Activated T-cell treated with anti-CD3 and anti-CD28 coated beads, Interleukin-2, amount 50 U/mL, for 72 hours (primary cell): ENCODE data around the gene RAB22A. TPM values are rescaled to one million over a fixed set of nuclear protein-coding genes. Genes with fewer than 3 reads are reported as not detected.

Experiments
- ATAC-seq, 2 donors: fragments of 150-1000 bp; cut with Tn5 transposase; replicated peaks in 1 of 2; 2 replicates each; pipeline ENCODE4 v1.10.0; 2021; ENCODE audit warnings: moderate library complexity in 2 of 2, mild to moderate bottlenecking in 1 of 2
- DNase-seq, 2 donors: peaks; one replicate each; pipeline ENCODE4 v3.0.0; 2021 to 2022; ENCODE audit warnings: mixed read lengths in 1 of 2
- H3K27ac Mint-ChIP-seq: one replicate; pipeline ENCODE4 v1.8.0; 2022; ENCODE audit warnings: mild to moderate bottlenecking, moderate library complexity, mixed read lengths
- H3K27me3 Mint-ChIP-seq: one replicate; pipeline ENCODE4 v1.8.0; 2022; ENCODE audit warnings: low read depth, mixed read lengths
- H3K36me3 Mint-ChIP-seq, 2 donors: one replicate each; pipeline ENCODE4 v1.8.0; 2022; ENCODE audit warnings: mixed read lengths in 2 of 2, mild to moderate bottlenecking in 1 of 2; ENCODE audit not compliant: insufficient read depth in 2 of 2
- H3K4me1 Mint-ChIP-seq: one replicate; pipeline ENCODE4 v1.8.0; 2022; ENCODE audit warnings: low read depth, mixed read lengths
- H3K4me3 Mint-ChIP-seq, 2 donors: one replicate each; pipeline ENCODE4 v1.8.0; 2022; ENCODE audit warnings: mild to moderate bottlenecking in 2 of 2, mixed read lengths in 2 of 2, moderate library complexity in 2 of 2
- H3K9me3 Mint-ChIP-seq, 2 donors: one replicate each; pipeline ENCODE4 v1.8.0; 2022; ENCODE audit warnings: mixed read lengths in 2 of 2
- total RNA-seq, 2 donors: library from RNA; stranded (reverse); gene quantifications; one replicate each; pipeline ENCODE4 v1.2.3, GENCODE V29; 2022

Gene RAB22A, protein sequence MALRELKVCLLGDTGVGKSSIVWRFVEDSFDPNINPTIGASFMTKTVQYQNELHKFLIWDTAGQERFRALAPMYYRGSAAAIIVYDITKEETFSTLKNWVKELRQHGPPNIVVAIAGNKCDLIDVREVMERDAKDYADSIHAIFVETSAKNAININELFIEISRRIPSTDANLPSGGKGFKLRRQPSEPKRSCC
- 10 to 100 TPM; 12.3 to 13.2 TPM for total RNA-seq

DNA sequence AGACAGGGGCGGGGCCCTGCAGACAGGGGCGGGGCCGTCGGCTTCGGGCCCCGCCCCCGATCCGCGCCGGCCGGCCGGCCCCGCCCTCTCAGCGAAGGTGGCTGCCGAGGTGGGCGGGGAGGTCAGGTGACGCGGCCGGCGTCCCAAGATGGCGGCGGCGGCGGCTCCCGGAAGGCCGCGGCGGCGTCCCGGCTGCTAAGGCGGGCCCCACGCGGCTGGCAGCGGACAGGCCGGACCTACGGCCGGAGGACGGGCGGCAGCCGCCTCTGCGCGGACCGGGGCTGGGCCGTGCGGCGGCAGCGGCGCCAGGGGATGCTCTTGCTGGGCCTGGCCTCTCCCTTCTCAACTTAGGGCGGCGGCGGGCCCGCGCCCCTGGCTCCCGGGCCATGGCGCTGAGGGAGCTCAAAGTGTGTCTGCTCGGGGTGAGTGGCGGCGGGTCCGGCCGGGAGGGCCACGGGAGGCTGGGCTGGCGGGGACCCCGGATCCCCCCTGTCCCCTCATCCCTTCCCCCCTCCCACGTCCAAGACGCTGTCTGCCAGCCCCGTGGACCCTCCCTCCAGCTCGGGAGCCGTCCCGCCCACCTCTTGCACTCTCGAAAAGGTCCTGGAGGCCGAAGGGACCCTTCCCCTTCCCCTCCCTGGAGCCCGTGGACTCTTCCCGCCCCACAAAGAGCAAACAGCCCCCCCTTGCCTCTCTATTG is at the start of gene RAB22A:
Gene RAB22A, plus strand, starts transcription at position 125 of the 700 bp plus-strand sequence. Its CDS starts 262 bp downstream, at position 387.
- H3K4me3 Mint-ChIP-seq: peak within 1 kb of the TSS; percentile 88 to 89
- H3K27me3 Mint-ChIP-seq: no peaks in the 10 kb centered on the region
- DNase-seq (peak; percentile 85 to 89), ATAC-seq (peak; percentile 42 to 48)
- peaks cover 5 to 18% of the 10 kb centered on the region in 2 donors for H3K36me3 Mint-ChIP-seq
- H3K4me1 Mint-ChIP-seq: peaks cover 77% of the 10 kb centered on the region
- H3K9me3 Mint-ChIP-seq: no peaks in the 10 kb centered on the region
- peak within 1 kb of the TSS; percentile 86 for H3K27ac Mint-ChIP-seq

DNA sequence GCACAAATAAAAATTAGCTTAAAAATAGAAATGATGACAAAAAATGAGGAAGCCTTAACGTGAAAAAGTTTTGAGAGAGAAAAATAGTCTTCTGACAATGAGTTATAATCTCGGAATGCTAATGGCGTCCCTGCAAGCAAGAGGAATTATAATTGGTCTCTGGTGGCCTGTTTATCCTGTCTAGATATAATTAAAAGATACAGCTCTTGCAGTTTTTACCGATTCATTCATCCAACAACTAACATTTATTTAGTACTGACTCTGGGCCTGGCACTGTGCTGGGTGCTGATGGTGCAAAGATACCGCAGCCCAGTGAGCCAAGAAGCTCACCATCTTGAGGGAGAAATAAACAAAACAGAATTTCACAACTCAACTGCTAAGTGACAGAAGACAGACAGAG is 49.5 kb upstream of the RAB22A start:
- no peak overlapping the region for H3K4me3 Mint-ChIP-seq
- peaks cover 12% of the 10 kb centered on the region for H3K4me1 Mint-ChIP-seq

DNA sequence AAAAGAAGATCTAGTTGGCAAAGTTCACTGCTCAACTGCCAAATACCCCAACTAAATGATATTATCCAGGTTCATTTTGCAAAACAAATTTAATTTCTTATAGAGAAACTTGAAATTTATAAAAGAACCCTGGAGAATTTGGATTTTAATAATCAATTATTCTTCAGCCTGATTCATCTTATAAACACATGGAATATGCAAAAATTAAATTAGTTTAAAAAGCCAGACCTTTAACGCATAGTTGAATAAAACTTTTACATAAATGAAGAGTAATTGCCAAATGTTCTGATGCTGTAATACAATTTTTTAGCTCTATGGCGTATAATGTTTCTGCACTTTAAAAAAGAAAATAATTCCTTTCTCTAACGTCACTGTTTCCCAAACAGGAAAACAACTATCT is 47.9 kb upstream of the RAB22A start:
- Mint-ChIP-seq H3K27ac (no peak overlapping the region), H3K4me3 (no peak overlapping the region)
- DNase-seq: no peak

More for the DNA sequence above, 49.5 kb upstream of the RAB22A start:
- no peak for ATAC-seq
- Mint-ChIP-seq H3K36me3 (peaks cover 3 to 8% of the 10 kb centered on the region in 2 donors), H3K27me3 (no peaks in the 10 kb centered on the region), H3K9me3 (peaks cover 0 to 2% of the 10 kb centered on the region in 2 donors), H3K27ac (no peak overlapping the region)
- no peak for DNase-seq

DNA sequence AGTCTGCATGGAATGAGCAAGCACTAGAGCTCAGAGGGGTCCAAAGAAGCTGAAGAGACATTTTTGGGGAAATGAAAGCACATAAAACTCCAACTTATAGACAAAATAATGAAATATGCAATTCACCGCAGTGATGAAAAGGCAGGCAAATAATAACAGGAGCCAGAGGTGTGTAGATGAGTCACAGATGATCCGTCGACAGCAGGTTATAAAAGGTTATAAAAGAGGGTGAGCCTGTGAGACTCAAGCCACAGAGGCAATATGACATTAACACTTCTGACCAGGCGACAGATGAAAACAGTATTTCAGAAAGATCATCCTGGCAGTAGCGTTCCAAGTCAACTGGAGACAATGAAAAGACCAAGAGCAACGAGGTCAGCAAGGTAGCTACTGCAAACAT is 45.2 kb upstream of the RAB22A start:
- Mint-ChIP-seq H3K4me3 (no peak overlapping the region), H3K27ac (no peak overlapping the region), H3K36me3 (peaks cover 13% of the 10 kb centered on the region in 2 donors), H3K4me1 (peaks cover 24% of the 10 kb centered on the region), H3K27me3 (no peaks in the 10 kb centered on the region), H3K9me3 (peaks cover 0 to 3% of the 10 kb centered on the region in 2 donors)
- ATAC-seq (no peak), DNase-seq (no peak)

More for the DNA sequence above, 47.9 kb upstream of the RAB22A start:
- peaks cover 2% of the 10 kb centered on the region in 2 donors for H3K9me3 Mint-ChIP-seq
- H3K27me3 Mint-ChIP-seq: no peaks in the 10 kb centered on the region
- H3K36me3 Mint-ChIP-seq: peaks cover 9 to 11% of the 10 kb centered on the region in 2 donors
- H3K4me1 Mint-ChIP-seq: peaks cover 11% of the 10 kb centered on the region
- no peak for ATAC-seq

DNA sequence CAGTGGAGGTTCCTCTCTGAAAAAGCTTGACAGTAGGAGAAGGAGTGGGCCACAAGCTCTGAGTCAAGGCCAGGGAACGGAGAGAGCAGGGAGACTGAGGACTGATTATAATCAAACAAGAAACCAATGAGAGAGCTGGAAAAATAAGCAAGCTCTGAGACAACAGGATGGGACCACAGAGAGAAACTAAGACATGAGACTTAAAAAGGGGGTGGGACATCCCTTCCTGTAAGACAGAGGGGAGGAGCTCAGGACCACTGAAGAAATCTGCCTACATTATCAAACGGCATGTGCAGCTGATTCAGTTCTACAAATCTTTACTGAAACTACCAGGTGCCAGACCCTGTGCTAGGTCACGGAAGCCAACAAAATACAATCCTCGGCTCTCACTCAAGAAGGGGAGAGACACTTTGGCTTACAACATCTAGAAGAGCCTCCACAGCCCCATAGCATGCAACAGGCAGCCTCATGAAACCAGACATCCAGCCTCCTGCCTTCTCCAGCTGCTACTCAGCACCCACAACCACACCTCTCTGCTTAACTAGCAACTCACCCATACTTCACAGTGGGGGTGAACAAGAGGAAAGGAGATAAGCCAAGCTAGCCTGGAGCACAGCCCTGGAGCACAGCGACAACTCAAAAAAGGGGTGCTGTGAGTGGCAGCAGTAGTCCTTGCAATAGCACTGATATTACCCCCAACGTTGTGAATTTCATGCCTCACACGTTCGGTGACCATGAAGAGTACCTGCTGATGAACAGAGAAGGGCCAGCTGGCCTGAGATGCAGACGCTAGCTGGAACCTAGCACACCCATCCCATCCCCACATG is 41.9 kb upstream of the RAB22A start:
- peaks cover 47% of the 10 kb centered on the region for H3K4me1 Mint-ChIP-seq
- H3K4me3 Mint-ChIP-seq: no peak overlapping the region
- DNase-seq (no peak), ATAC-seq (no peak)
- peaks cover 13 to 19% of the 10 kb centered on the region in 2 donors for H3K36me3 Mint-ChIP-seq
- H3K27ac Mint-ChIP-seq: peak overlapping the region; percentile 10
- no peaks in the 10 kb centered on the region for H3K27me3 Mint-ChIP-seq
- H3K9me3 Mint-ChIP-seq: peaks cover 0 to 3% of the 10 kb centered on the region in 2 donors

DNA sequence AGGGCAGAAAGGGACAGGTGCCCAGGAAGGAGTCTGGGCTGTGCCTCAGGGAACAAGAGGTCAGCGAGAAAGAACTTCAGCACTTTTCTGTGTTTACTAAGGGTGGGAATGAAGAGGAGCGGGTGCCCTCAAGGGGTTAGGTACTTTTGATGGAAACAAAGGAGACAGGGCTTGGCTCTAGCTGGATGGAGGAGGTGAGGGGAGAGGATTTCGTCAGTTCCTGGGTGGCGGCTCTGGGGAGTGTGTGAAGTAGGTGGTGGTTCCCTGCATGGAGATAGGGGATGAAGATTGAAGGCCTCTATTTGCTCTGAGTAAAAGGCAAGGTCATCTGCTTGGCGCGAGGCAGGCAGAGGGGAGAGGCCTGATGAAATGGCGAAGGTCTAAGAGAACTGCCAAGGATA is 41.1 kb upstream of the RAB22A start:
- ATAC-seq (no peak), DNase-seq (no peak)
- Mint-ChIP-seq H3K27me3 (no peaks in the 10 kb centered on the region), H3K36me3 (peaks cover 14 to 19% of the 10 kb centered on the region in 2 donors), H3K27ac (no peak overlapping the region), H3K4me3 (peak overlapping the region in 1 of 2 donors; percentile 4), H3K4me1 (peaks cover 50% of the 10 kb centered on the region), H3K9me3 (peaks cover 0 to 3% of the 10 kb centered on the region in 2 donors)

DNA sequence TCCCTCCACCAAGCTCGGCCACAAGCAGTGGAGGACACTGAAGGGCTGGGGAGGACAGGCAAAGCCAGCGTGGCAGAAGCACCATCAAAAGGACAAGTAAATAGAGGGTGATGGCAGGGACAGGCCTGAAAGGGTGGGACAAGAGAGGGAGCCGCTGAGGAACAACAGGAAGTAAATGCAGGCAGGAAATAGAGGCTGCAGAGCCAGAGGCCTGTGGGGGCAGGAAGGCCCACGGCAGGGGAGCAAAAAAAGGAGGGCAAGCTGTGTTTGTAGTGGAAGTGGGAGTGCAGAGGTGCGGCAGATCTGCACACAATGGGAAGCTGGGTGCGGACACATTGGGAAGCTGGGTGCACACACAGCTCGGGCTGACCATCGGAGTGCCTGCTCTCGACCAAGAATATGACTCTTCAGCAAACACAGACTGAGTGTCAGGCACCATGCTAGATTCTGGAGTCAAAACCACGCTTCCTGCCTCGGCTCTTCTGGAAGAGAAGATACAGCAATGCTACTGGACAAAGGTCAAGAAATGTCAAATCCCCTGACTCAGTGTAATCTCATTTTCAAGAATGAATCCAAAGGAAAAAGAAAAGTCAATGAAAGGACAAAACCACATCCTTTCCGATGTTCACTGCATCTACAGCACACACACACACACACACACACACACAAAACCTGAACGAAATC is 40.4 kb upstream of the RAB22A start:
- H3K27me3 Mint-ChIP-seq: no peaks in the 10 kb centered on the region
- ATAC-seq: peak in 1 of 2 donors; percentile 14
- peak overlapping the region; percentile 8 for H3K27ac Mint-ChIP-seq
- H3K4me1 Mint-ChIP-seq: peaks cover 51% of the 10 kb centered on the region
- H3K9me3 Mint-ChIP-seq: peaks cover 0 to 3% of the 10 kb centered on the region in 2 donors
- DNase-seq: no peak
- peak overlapping the region; percentile 36 to 55 for H3K4me3 Mint-ChIP-seq
- peaks cover 16 to 19% of the 10 kb centered on the region in 2 donors for H3K36me3 Mint-ChIP-seq

DNA sequence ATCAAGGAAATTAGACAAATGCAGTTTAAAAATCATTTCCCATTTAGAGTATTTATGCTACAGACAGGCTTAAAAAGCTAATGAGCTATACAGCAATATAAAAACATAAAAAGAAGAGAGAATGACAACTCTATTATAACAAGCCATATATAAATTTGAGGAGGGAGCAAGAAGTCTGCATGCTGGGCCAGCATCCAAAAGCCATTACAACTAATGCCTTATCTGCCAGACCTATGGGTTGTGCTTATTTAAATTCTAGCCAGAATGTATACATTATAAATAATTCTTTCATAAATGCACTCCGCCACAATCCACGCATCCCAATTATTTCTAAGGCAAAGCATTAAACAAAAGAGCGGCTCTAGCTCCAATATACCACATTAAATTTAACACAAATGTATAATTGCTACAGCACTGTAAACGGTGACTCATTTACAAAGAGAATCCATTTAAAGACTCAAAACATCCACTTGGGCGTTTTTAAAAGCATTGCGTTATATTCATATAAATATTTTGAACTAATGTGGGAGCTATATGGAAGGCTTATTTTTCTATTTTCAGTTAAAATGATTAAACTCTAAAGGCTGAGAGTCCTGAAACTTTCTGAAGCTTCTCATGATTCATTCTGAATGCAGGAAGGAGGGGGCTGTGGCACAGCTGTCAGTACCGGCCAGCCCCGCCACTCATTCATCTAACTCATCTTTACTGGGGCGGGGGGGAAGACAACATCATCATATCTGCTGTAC is 37.7 kb upstream of the RAB22A start:
- peak overlapping the region; percentile 34 to 49 for H3K4me3 Mint-ChIP-seq
- no peaks in the 10 kb centered on the region for H3K27me3 Mint-ChIP-seq
- peaks cover 13 to 16% of the 10 kb centered on the region in 2 donors for H3K36me3 Mint-ChIP-seq
- H3K4me1 Mint-ChIP-seq: peaks cover 51% of the 10 kb centered on the region
- ATAC-seq (peak; percentile 99 to 100), DNase-seq (peak; percentile 64 to 68)
- H3K27ac Mint-ChIP-seq: no peak overlapping the region
- H3K9me3 Mint-ChIP-seq: peaks cover 0 to 2% of the 10 kb centered on the region in 2 donors

DNA sequence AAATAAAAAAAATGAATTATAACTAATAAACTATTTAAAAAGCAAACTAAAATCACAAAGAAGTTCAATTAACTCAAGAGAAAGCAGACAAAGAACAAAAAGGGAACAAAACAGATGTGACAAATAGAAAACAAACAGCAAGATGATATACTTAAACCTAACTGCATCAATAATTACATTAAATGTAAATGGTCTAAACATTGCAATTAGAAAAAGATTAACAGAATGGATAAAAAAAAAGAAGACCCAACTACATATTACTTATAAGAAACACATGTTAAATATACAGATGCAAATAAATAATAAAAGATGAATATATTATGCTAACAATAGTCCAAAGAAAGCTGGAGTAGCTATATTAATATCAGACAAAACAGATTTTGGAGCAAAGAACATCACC is 35.1 kb upstream of the RAB22A start:
- no peaks in the 10 kb centered on the region for H3K9me3 Mint-ChIP-seq

DNA sequence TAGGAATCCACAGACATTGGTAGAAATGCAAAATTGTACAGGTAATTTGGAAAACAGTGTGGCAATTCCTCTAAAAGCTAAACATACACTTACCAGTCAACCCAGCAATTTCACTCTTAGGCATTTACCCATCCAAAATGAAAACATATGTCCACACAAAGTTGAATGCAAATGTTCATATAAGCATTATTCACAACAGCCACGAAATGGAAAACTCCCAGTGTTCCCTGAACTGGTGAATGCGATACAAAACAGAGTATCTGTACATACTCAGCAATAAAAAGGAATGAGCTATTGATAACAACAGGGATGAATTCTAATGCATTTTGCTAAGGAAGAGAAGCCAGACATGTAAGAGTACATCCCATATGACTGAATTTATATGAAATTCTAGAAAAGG is 32.4 kb upstream of the RAB22A start:
- H3K27ac Mint-ChIP-seq: no peak overlapping the region
- H3K9me3 Mint-ChIP-seq: no peaks in the 10 kb centered on the region
- H3K36me3 Mint-ChIP-seq: peaks cover 2 to 6% of the 10 kb centered on the region in 2 donors
- ATAC-seq (no peak), DNase-seq (no peak)
- no peaks in the 10 kb centered on the region for H3K27me3 Mint-ChIP-seq
- H3K4me1 Mint-ChIP-seq: peaks cover 8% of the 10 kb centered on the region
- H3K4me3 Mint-ChIP-seq: no peak overlapping the region

More for the DNA sequence above, 35.1 kb upstream of the RAB22A start:
- Mint-ChIP-seq H3K36me3 (peaks cover 5 to 7% of the 10 kb centered on the region in 2 donors), H3K4me1 (peaks cover 28% of the 10 kb centered on the region), H3K27me3 (no peaks in the 10 kb centered on the region), H3K27ac (no peak overlapping the region), H3K4me3 (no peak overlapping the region)
- ATAC-seq (no peak), DNase-seq (no peak)

DNA sequence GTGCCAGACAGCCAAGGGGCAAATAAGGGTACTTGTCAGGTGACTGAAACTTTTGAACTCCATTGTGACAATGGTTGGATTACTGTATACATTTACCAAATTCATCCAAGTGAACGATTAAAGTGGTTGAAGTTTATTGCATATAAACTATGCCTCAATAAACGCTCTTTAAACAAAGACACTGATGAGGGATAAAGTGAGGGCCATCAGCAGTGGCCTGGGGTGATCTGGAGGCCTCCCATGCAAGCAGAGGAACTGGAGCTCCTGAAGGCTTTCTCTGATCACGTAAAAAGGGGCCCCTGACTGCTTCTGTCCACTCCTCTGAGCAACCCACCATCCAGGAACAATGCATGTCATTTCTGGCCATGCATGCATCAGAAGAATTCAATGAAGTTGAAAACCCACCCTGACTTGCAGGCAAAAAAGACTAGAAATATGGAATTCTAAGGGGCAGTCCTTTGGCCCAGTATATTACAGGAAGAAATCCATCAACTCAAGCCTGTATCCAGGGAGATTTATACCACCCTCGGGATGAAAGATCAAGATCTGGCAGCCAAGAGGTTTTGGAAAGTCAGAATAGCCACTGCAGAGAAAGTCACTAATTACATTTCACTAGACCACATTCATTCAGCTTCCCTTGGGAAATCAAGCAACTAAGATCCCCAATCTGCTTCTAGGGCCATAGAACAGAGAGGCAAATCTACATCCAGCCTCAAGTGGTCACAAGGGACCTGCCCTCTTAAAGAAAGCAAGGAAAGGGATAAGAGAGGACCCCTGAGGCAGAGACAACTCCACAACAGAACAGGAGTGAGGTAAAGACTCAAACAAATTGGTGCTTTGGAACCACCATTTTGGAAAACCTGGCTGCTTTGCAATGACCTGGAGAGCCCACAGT is 31.7 kb upstream of the RAB22A start:
- H3K36me3 Mint-ChIP-seq: peaks cover 2 to 6% of the 10 kb centered on the region in 2 donors
- no peak for DNase-seq
- H3K9me3 Mint-ChIP-seq: no peaks in the 10 kb centered on the region
- H3K27me3 Mint-ChIP-seq: no peaks in the 10 kb centered on the region
- H3K27ac Mint-ChIP-seq: no peak overlapping the region
- no peak overlapping the region for H3K4me3 Mint-ChIP-seq
- ATAC-seq: no peak
- H3K4me1 Mint-ChIP-seq: peaks cover 5% of the 10 kb centered on the region
